Measurements from ENCODE around the gene BPIFB4.

The BPIFB4 gene

GRCh38 chr20:33084722-33085121 is 5.3 kb downstream of the BPIFB4 start:
- no peak overlapping the region for H3K4ac ChIP-seq (ENCODE audit: low read length)
- no peak overlapping the region for H3K9ac ChIP-seq (ENCODE audit: low read depth, low read length, poor library complexity)
- H3K4me2 ChIP-seq (ENCODE audit: insufficient read depth, low read length, poor library complexity, severe bottlenecking) = no peak overlapping the region
- no peak overlapping the region for H2BK12ac ChIP-seq (ENCODE audit: low read length)
- peak overlapping the region; percentile 50 for H4K91ac ChIP-seq (ENCODE audit: low read depth, low read length, poor library complexity)
- H3K4me1 ChIP-seq (ENCODE audit: control insufficient read depth in 2 of 2, insufficient read depth in 1 of 2, low read depth in 1 of 2, low read length in 2 of 2) = no peaks in the 10 kb centered on the region
- H2BK120ac ChIP-seq (ENCODE audit: low read depth, low read length) = no peak overlapping the region
- H3K9me3 ChIP-seq (replicated peaks in 1 of 2; ENCODE audit: control insufficient read depth in 2 of 2, insufficient read depth in 1 of 2, low read depth in 1 of 2, low read length in 2 of 2) = no peaks in the 10 kb centered on the region
- H3K36me3 ChIP-seq (replicated peaks in 1 of 2; ENCODE audit: control insufficient read depth in 2 of 2, insufficient read depth in 2 of 2, low read length in 2 of 2) = no peaks in the 10 kb centered on the region
- WGBS, 2 donors (ENCODE audit: extremely low coverage in 2 of 2, insufficient read length in 2 of 2, insufficient replicate concordance in 1 of 2) = no CpG with 5 or more reads among the region's 15 CpGs
- no peak for DNase-seq (ENCODE audit: low spot score)
- no peak overlapping the region for H2AFZ ChIP-seq (ENCODE audit: low read length)
- H4K8ac ChIP-seq (ENCODE audit: low read depth, low read length) = no peak overlapping the region
- H3K23ac ChIP-seq (ENCODE audit: low read depth, low read length, poor library complexity) = no peak overlapping the region
- H2BK15ac ChIP-seq (ENCODE audit: low read length) = no peak overlapping the region
- no peak overlapping the region for H3K4me3 ChIP-seq (ENCODE audit: low read length in 2 of 2)
- H2BK5ac ChIP-seq (ENCODE audit: low read length) = no peak overlapping the region
- peak overlapping the region; percentile 17 for H3K14ac ChIP-seq (ENCODE audit: low read length)
- no peak overlapping the region for H3K27ac ChIP-seq (replicated peaks; ENCODE audit: low read length)
- H3K18ac ChIP-seq (ENCODE audit: low read length) = no peak overlapping the region
- no peak overlapping the region for H2AK5ac ChIP-seq (ENCODE audit: low read depth, low read length)
- H3K79me1 ChIP-seq (ENCODE audit: low read depth, low read length) = no peaks in the 10 kb centered on the region
- peaks cover 0 to 6% (median 0%) of the 10 kb centered on the region in 3 experiments for H3K27me3 ChIP-seq (ENCODE audit: control insufficient read depth in 3 of 3, insufficient read depth in 3 of 3, low read depth in 1 of 3, low read length in 3 of 3)

DNA sequence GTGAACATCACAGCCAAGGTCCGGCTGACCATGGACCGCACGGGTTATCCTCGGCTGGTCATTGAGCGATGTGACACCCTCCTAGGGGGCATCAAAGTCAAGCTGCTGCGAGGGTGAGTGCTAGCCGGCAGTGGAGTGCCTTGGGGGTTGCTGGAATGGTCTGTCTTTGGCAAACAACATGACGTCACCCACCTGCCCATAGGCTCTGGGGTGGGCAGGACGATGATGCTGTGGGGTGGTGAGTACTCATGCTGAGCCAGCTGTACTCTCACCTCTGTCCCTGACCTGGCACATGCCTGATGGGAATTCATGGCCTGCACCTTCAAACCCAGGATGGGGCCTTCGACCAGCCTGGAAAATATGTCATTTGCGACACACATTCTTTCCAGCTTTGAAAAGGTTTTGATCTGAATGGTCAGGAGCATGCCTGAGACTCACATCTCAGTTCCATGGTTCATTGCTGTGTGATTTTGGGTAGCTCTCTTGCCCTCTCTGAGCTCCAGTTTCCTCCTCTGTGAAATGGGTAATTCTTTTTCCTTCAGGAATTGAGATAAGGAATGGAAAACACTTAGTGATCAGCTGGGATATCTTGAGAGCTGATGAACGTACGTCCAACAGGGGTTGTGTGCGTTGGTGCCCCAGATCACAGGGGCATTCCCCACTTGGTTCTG is 6.7 kb downstream of the BPIFB4 start:
- Histone ChIP-seq H3K9me3 (replicated peaks in 1 of 2; ENCODE audit: control insufficient read depth in 2 of 2, insufficient read depth in 1 of 2, low read depth in 1 of 2, low read length in 2 of 2) (no peaks in the 10 kb centered on the region), H3K4me1 (ENCODE audit: control insufficient read depth in 2 of 2, insufficient read depth in 1 of 2, low read depth in 1 of 2, low read length in 2 of 2) (no peaks in the 10 kb centered on the region), H3K4me2 (ENCODE audit: insufficient read depth, low read length, poor library complexity, severe bottlenecking) (no peak overlapping the region), H2BK15ac (ENCODE audit: low read length) (peak overlapping the region; percentile 22), H3K14ac (ENCODE audit: low read length) (no peak overlapping the region), H2BK12ac (ENCODE audit: low read length) (peak overlapping the region; percentile 5), H3K27me3 (ENCODE audit: control insufficient read depth in 3 of 3, insufficient read depth in 3 of 3, low read depth in 1 of 3, low read length in 3 of 3) (peaks cover 0 to 6% (median 0%) of the 10 kb centered on the region in 3 experiments), H3K4me3 (ENCODE audit: low read length in 2 of 2) (no peak overlapping the region), H4K8ac (ENCODE audit: low read depth, low read length) (no peak overlapping the region), H3K4ac (ENCODE audit: low read length) (no peak overlapping the region), H3K36me3 (replicated peaks in 1 of 2; ENCODE audit: control insufficient read depth in 2 of 2, insufficient read depth in 2 of 2, low read length in 2 of 2) (no peaks in the 10 kb centered on the region), H2AFZ (ENCODE audit: low read length) (no peak overlapping the region), H3K27ac (replicated peaks; ENCODE audit: low read length) (no peak overlapping the region), H4K91ac (ENCODE audit: low read depth, low read length, poor library complexity) (no peak overlapping the region), H2BK5ac (ENCODE audit: low read length) (no peak overlapping the region), H3K18ac (ENCODE audit: low read length) (peak overlapping the region; percentile 67), H2AK5ac (ENCODE audit: low read depth, low read length) (peak overlapping the region; percentile 51), H3K79me1 (ENCODE audit: low read depth, low read length) (no peaks in the 10 kb centered on the region), H3K23ac (ENCODE audit: low read depth, low read length, poor library complexity) (no peak overlapping the region), H2BK120ac (ENCODE audit: low read depth, low read length) (no peak overlapping the region), H3K9ac (ENCODE audit: low read depth, low read length, poor library complexity) (peak overlapping the region; percentile 39)
- no peak for DNase-seq (ENCODE audit: low spot score)
- no CpG with 5 or more reads among the region's 14 CpGs for WGBS, 2 donors (ENCODE audit: extremely low coverage in 2 of 2, insufficient read length in 2 of 2, insufficient replicate concordance in 1 of 2)

DNA sequence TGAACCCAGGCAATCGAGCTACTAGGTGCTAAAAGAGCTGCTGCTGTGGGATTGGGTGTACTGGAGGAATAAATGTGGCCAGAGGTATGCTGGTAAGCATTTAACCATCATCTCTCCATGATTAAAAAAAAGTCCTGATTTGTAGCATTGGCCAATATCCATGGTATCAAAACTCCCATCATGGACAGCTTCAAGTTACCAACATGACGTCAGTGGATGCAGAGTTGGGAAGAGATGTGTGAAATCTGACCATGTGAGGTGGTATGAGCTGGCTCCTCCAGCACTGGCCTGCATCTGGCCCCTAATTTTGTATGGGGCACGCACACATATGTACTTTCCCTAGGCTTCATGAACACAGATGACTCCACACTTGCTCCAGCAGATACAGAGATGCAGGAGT is 11.7 kb downstream of the BPIFB4 start:
- no peak overlapping the region for H3K9ac ChIP-seq (ENCODE audit: low read depth, low read length, poor library complexity)
- H2AFZ ChIP-seq (ENCODE audit: low read length) = no peak overlapping the region
- H2BK15ac ChIP-seq (ENCODE audit: low read length) = no peak overlapping the region
- no peak overlapping the region for H4K8ac ChIP-seq (ENCODE audit: low read depth, low read length)
- H2BK120ac ChIP-seq (ENCODE audit: low read depth, low read length) = no peak overlapping the region
- no peak overlapping the region for H3K4me3 ChIP-seq (ENCODE audit: low read length in 2 of 2)
- no peaks in the 10 kb centered on the region for H3K36me3 ChIP-seq (replicated peaks in 1 of 2; ENCODE audit: control insufficient read depth in 2 of 2, insufficient read depth in 2 of 2, low read length in 2 of 2)
- no peak overlapping the region for H2BK12ac ChIP-seq (ENCODE audit: low read length)
- no peak overlapping the region for H3K14ac ChIP-seq (ENCODE audit: low read length)
- H3K27me3 ChIP-seq (ENCODE audit: control insufficient read depth in 3 of 3, insufficient read depth in 3 of 3, low read depth in 1 of 3, low read length in 3 of 3) = peaks cover 0 to 6% (median 2%) of the 10 kb centered on the region in 3 experiments
- DNase-seq (ENCODE audit: low spot score) = no peak
- H3K27ac ChIP-seq (replicated peaks; ENCODE audit: low read length) = no peak overlapping the region
- no peak overlapping the region for H3K18ac ChIP-seq (ENCODE audit: low read length)
- no peak overlapping the region for H2AK5ac ChIP-seq (ENCODE audit: low read depth, low read length)
- no peak overlapping the region for H4K91ac ChIP-seq (ENCODE audit: low read depth, low read length, poor library complexity)
- no peak overlapping the region for H3K23ac ChIP-seq (ENCODE audit: low read depth, low read length, poor library complexity)
- H3K4me1 ChIP-seq (ENCODE audit: control insufficient read depth in 2 of 2, insufficient read depth in 1 of 2, low read depth in 1 of 2, low read length in 2 of 2) = no peaks in the 10 kb centered on the region
- WGBS, 2 donors (ENCODE audit: extremely low coverage in 2 of 2, insufficient read length in 2 of 2, insufficient replicate concordance in 1 of 2) = no CpG with 5 or more reads among the region's 3 CpGs
- H2BK5ac ChIP-seq (ENCODE audit: low read length) = no peak overlapping the region
- H3K79me1 ChIP-seq (ENCODE audit: low read depth, low read length) = no peaks in the 10 kb centered on the region
- no peak overlapping the region for H3K4ac ChIP-seq (ENCODE audit: low read length)
- no peaks in the 10 kb centered on the region for H3K9me3 ChIP-seq (replicated peaks in 1 of 2; ENCODE audit: control insufficient read depth in 2 of 2, insufficient read depth in 1 of 2, low read depth in 1 of 2, low read length in 2 of 2)
- no peak overlapping the region for H3K4me2 ChIP-seq (ENCODE audit: insufficient read depth, low read length, poor library complexity, severe bottlenecking)

- no peak for DNase-seq (ENCODE audit: low spot score)
- Histone ChIP-seq H3K23ac (ENCODE audit: low read depth, low read length, poor library complexity) (no peak overlapping the region), H3K4me3 (ENCODE audit: low read length in 2 of 2) (no peak overlapping the region), H3K4me2 (ENCODE audit: insufficient read depth, low read length, poor library complexity, severe bottlenecking) (no peak overlapping the region), H3K27ac (replicated peaks; ENCODE audit: low read length) (no peak overlapping the region), H2BK15ac (ENCODE audit: low read length) (no peak overlapping the region), H3K9me3 (replicated peaks in 1 of 2; ENCODE audit: control insufficient read depth in 2 of 2, insufficient read depth in 1 of 2, low read depth in 1 of 2, low read length in 2 of 2) (no peaks in the 10 kb centered on the region), H3K79me1 (ENCODE audit: low read depth, low read length) (no peaks in the 10 kb centered on the region), H2AK5ac (ENCODE audit: low read depth, low read length) (no peak overlapping the region), H4K8ac (ENCODE audit: low read depth, low read length) (no peak overlapping the region), H3K18ac (ENCODE audit: low read length) (no peak overlapping the region), H3K4ac (ENCODE audit: low read length) (no peak overlapping the region), H3K9ac (ENCODE audit: low read depth, low read length, poor library complexity) (no peak overlapping the region), H2BK12ac (ENCODE audit: low read length) (no peak overlapping the region), H3K36me3 (replicated peaks in 1 of 2; ENCODE audit: control insufficient read depth in 2 of 2, insufficient read depth in 2 of 2, low read length in 2 of 2) (no peaks in the 10 kb centered on the region), H2BK120ac (ENCODE audit: low read depth, low read length) (no peak overlapping the region), H4K91ac (ENCODE audit: low read depth, low read length, poor library complexity) (no peak overlapping the region), H2BK5ac (ENCODE audit: low read length) (no peak overlapping the region), H3K27me3 (ENCODE audit: control insufficient read depth in 3 of 3, insufficient read depth in 3 of 3, low read depth in 1 of 3, low read length in 3 of 3) (peaks cover 0 to 4% (median 2%) of the 10 kb centered on the region in 3 experiments), H3K14ac (ENCODE audit: low read length) (no peak overlapping the region), H3K4me1 (ENCODE audit: control insufficient read depth in 2 of 2, insufficient read depth in 1 of 2, low read depth in 1 of 2, low read length in 2 of 2) (no peaks in the 10 kb centered on the region), H2AFZ (ENCODE audit: low read length) (no peak overlapping the region)
- WGBS, 2 donors (ENCODE audit: extremely low coverage in 2 of 2, insufficient read length in 2 of 2, insufficient replicate concordance in 1 of 2) = no CpG with 5 or more reads among the region's 3 CpGs
These were observed 12.2 kb downstream of the BPIFB4 start for GRCh38 chr20:33091693-33092092.
